Stimulated activated CD4-positive, alpha-beta T cell treated with anti-CD3 and anti-CD28 coated beads, Interleukin-2, amount 100 ng/mL, for 4 hours (primary cell): ENCODE results near the gene NPAS3.

ENCODE experiments used
- DNase-seq: peaks from one replicate; pipeline ENCODE4 v3.0.0-alpha.2; 2020; ENCODE audit warnings: low read depth

The NPAS3 gene

DNA sequence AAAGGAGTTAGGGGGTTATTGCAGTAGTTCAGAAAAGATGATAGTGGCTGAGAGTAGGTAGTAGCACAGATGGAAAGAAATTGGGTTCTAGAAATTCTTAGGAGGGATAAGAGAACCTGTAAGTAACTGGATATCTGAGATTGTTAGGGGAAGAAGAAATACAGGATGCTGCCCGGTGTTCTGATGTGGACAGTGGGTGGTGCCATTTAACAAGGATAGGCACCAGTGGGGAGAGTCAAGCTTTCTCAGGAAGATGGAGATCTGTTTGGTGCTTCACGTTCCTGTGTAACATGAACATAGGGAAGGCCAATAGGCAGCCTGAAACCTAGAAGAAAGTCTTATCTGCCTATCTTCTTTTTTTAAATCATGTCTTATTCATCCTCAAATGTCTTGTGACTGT lies 245.9 kb downstream of the NPAS3 start:
- DNase-seq = no peak

DNA sequence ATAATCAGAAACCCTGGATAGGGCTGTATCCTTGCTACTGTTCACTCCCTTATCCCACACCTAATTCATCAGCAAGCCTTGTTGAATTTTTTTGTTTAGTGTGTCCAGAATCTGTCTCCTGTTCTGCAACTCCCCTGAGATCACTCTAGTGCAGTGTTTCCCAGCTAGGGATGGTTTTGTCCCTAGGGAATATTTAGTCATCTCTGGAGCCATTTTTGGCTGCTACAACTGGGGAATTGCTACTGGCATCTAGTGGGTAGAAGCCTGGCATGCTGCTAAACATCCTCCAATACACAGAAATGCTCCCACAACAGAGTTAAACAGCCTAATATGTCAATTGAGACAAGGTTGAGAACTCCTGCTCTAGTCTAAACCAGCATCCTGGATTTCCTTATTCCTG lies 248.0 kb downstream of the NPAS3 start:
- DNase-seq = no peak

DNA sequence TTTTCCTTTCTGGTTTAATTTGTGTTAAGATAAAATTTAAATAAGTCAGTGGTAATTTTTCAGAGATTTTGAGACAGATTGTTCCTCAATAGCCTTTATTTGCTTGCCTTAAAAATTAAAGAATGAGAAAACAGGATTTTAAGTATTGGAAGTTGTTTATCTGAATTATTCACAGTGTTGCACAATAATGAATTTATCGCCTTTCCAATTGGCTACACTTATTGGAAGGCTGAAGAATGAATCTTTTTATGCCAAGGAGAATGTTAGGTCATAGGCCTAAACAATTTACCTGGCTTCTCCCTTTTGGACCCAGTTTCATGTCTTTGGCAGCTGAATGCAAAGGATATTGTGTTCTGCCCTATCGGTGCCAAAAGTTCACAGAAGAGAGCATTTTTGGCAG lies 250.2 kb downstream of the NPAS3 start:
- DNase-seq = no peak

DNA sequence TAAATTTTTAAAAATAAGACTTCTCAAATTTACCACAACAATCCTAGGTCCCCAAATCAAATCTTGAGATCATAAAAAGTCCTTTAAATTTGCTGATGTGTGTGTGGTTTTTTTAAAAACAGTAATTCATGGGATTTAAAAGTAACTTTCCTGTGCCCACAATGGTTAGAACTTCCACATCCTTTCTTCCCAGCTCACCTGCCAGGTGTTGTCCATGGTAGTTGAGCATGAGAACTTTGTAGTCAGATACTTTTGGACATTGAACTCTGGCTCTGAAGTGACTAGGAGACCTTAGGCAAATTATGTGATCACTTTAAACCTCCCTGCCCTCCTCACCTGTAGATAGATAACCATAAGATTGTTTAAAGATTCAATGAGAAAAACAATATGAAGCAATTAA lies 253.2 kb downstream of the NPAS3 start:
- DNase-seq = no peak

DNA sequence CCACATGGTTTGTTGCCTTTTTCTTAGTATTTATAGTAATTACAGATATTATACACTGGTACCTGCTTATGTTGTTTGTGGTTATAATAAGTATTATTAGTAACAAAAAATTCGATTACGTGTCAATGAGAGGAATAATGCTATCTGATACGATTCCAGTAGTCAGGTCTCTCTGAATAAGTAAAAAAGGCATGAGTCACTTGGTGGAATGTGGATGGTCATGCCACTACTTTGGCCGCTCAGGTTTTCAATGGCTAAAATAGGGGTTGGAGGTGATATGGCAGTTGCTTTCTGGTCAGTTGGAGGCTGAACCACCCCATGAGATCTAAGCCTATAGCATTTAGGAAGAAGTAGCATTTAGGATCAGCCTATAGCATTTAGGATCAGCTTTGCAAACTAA lies 255.9 kb downstream of the NPAS3 start:
- no peak for DNase-seq

DNA sequence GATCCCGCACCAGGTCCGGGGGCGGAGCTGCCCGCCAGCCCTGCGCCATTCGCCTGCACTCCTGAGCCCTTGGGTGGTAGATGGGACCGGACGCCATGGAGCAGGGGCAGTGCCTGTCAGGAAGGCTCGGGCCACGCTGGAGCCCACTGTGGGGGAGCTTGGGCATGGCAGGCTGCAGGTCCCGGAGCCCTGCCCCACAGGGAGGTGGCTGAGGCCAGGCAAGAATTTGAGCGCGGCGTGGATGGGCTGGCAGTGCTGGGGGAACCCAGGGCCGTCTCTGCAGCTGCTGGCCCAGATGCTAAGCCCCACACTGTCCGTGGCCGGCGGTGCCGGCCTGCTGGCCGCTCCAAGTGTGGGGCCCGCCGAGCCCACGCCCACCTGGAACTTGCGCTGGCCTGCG lies 260.0 kb downstream of the NPAS3 start:
- DNase-seq = no peak

DNA sequence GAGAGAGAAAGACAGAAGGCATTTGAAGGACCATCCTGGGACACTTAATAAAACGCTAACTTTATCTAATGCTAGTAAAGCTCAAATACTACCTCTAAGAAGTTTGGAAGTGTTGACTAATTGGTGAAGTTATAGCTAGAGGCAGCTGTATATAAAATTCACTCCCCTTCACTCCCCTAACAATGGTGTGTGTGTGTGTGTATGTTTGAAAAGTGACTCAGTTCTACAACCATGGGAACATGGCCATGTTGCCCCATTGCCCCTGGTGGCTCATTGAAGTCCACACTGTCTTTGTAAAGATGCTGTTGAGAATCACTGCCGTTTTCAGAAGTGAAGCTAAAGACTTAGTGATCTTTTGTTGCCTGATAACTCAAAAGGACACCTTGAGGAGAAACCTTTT lies 262.4 kb downstream of the NPAS3 start:
- no peak for DNase-seq

DNA sequence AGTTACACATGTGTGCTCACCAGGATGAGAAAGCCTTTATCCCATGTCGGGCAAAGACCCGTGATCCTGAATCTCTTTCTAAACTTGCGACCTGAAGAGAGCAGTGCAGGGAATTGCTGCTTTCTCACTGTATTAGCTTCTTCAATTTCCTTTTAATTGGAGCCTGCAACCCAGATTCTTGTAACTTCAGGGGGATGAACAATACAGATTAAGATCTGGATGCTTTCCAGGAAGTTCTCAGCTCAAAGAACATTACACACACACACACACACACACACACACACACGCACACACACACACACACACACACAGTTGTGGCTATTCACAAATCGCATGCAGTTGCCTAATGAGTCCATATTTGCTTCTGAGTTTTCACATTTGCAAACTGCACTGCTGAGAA lies 268.3 kb downstream of the NPAS3 start:
- no peak for DNase-seq

DNA sequence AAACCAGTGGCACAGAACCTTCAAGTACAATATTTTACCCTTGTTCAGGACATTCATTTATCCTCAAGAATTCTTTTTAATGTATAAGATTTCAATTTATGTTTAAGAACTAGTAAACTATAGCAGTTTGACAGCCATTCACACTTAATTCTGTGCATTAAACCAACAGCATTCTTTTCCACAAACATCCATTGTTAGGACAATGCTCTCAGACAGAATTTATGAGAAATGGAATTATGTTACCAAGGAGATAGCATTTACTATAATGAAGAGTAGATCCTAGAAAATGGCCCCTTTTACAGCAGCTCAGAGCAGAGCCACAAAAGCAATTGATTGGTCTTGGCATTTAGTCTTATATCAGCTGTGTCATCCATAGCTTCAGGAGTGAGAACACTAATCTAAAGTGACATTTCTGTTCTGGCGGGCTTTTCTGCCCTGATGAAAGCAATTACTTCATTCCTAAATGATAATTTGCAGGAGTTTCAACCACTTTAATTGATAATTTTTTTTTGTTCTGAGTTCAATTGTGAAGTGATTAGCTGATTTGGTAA lies 268.9 kb downstream of the NPAS3 start:
- DNase-seq = no peak

DNA sequence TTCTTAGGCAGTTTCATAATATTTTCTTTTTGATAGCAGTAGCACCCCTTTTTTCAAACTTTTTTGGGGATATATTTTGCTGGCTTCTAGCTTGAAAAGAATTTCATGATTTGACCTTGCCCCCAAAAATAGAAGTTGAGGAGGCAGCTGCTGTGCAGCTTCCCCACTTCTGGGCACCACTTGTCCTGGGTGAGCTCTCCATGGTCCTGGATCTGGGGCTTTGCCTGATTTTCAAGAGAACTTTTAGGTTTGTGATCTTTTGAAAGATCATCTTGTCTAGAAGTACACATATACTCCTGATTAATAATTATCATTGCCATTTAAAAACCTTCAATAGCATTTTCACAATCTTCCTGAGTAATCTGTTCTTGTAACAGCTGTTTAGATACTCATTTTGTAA lies 271.6 kb downstream of the NPAS3 start:
- no peak for DNase-seq

DNA sequence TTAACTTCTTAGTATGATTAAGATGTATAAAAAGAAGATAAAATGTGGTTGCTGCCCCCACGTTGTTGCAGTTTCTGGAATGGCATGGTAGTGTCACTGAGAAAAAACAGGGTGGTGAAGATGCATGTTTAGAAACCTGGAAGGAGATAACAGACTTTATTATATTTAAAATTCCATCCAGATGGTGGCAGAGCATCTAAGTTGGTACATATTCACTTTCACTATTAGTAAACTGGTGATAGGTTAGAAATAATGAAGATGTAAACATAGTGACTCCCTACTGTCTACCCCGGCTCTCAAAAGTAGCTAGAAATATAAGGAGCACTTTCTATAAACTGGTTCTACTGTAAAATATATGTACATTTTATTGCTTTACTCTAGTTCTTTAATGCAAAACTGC lies 279.3 kb downstream of the NPAS3 start:
- no peak for DNase-seq

DNA sequence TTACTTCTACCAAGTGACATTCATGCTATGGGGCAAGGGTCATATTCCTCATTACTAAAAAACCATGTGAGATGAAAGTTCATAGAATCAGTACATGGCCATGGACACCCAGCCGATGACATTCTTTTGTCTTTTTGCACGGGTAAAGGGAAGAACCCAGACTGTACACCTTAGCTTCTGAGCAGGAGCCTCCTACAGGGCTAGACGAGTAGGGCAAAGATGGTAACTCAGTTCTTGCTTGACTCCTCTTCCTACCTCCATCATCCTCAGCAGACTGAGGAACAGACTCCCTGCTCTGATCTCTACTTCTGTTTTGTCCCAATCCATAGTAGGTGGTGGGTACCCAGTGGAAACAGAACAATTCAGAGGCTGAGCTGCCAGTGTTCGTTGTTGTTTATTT lies 281.3 kb downstream of the NPAS3 start:
- DNase-seq = no peak

DNA sequence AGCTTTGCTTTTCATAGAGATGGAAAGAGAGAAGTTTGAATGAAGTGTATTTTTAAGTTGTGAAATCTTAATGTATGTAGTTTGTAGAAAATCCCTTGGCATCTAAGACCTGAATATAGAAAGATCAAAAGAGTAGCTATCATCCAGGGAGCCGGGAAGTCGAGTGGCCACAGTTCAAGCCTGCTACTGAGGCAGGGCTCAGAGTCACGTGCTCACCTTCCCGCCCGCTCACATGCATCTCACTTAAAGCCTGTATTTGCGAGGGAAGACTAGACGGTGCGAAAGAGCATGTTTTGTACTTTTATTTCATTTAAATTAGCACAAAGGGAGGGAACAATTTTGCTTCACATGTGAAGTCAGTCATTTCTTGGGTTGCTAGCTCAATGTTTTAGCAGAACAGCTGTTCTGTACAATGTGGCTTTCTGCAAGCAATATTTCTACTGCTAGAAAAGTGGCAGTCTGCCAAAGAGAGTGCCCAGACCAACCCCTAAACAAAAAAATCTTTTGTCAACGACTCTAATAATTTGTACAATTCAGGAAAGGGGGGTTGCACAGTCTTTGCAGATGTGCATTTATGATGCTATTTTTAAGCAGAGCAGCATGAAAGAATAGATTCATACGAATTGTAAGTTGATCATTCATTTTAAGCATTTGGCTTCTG lies 290.7 kb downstream of the NPAS3 start:
- no peak for DNase-seq

DNA sequence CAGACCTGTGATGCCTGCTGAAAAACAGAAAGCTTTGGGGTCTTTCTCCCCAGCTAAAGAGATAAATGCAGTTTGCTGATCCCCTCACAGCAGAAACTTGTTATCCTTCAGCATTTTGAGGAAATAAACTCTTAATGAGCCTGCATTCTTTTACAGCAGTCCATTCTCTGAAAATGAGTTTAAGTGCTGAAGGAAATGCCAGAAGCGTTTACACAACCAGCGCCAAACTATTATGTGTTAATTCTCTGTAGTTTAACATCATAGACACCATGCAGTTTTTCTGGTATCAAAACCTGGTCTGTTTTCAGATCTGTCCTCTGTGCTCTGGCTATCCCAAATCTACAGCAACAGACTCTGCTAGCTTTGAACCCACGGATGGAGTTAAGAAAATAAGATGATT lies 291.3 kb downstream of the NPAS3 start:
- DNase-seq = no peak

DNA sequence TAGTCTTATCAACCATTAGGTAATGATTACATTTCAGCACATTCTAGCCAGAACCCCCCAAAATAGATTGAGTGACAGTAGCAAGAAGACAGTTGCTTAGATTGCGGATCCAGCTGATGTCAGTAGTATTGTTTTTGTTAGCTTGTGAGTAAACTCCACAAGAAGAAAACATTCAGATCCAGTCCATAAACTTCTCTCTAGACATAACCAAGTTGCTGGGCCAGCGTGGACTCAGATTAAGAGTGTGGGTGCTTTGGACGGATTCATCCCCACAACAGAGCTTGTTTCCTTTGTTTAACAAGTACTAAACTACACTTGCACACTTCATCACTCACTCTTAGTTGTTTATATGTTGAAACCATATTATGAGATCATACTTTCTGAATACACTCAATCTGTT lies 293.4 kb downstream of the NPAS3 start:
- no peak for DNase-seq

DNA sequence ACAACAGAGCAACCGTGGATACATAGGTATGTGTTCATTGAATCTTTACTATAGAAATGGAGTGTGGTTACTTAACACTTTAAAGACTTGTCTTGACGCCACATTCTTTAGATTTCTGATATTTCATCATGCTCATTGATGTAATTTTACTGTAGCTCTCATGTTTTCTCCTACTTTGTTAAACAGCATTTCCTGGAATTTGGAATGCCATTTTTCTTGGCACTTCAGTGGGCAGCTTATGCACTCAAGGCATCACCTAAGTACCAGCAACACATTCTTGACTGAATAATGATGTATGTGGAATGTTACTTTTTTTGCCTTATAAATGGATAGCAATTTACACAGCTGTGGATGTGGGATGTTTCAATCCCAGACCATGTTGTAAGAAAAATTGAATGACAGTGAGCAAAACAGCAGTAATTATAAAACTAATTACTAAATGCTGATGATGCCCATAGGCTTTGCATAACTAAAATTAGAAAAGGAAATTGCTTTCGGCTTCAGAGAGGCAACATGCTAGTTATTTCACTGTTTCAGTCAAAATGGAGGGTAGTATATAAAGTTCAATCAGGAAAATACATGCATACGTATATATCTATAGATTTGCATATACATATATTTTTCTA lies 298.5 kb downstream of the NPAS3 start:
- DNase-seq = no peak

DNA sequence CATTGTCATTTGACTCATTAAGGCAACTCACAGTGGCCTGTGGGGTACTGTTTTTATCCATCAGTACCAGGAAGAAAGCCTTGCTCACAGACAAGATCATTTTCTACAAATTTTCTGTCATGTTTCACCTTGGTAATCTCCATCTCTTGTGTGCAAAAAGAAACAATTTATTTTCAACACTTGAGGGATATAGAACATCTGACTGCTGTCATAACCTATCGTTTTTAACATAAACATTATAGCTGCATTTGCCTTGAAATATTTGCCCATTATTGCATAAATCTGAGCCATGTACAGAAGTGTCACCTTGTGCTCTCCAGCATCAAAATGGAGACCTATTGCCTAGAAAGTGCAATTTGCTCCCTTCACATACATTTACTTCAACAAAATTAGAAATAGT lies 300.8 kb downstream of the NPAS3 start:
- DNase-seq = no peak

DNA sequence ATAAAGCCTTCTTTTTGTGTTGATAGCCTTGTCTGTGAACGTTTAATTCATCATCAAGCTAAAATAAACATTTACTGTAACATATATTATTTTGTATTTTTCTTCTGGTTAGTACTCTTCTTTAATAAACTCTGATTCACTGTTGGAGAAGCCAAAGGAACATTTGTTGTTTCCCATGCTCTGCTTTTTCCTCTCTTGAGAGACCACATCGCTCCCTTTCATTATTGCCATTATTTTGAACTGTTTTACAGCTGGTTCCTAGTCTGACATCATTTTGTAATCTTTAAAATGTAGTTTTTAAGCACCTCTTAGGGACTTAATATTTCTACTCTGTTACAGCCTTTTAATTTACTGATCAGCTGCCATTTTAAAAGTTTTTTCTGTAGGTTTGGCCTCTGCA lies 301.8 kb downstream of the NPAS3 start:
- no peak for DNase-seq

DNA sequence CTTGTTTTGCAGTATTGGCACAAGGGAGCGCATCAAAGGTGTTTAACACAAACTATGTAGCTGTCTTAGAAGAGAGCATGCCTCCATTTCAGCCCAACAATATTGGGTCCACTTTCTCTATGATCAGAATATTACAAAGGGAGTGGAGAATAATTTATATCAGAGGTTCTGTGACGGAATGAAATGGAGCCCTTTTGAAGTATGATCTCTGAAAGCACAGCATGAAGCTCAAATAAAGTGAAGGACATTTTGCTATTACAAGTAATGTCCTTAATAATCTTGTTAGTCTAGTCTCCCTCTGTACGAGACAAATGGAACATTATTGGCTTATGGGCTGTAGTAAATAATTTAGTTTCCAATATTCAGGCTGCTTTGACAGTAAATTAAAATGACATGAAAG lies 302.7 kb downstream of the NPAS3 start:
- DNase-seq = no peak

DNA sequence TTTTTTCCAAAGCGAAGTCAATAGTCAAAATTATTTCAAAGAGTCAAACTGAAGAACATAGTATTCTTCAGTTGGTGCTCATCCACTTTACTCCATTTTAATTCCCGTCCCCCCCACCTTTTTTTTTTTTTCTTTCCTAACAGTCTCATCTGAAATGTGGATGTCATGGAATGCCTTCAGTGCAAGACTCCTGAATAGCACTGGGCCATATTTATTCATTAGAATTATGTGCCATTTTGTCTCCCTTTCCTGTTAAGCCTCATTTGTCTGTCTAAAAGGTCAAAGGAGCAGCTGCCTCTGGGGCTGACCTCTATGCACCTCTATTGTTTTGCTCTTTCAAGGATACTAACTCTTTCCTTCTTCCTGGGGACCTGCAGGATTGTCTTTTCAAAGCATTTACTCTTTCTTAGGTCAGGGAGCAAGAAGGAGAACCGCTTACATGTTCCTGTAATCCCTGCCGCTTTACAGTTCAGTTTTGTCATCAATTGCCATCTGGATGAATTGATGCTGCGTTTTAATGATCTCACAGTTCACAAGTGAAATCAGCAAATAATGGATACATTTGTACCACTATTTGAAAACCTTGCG lies 310.6 kb downstream of the NPAS3 start:
- DNase-seq = no peak

DNA sequence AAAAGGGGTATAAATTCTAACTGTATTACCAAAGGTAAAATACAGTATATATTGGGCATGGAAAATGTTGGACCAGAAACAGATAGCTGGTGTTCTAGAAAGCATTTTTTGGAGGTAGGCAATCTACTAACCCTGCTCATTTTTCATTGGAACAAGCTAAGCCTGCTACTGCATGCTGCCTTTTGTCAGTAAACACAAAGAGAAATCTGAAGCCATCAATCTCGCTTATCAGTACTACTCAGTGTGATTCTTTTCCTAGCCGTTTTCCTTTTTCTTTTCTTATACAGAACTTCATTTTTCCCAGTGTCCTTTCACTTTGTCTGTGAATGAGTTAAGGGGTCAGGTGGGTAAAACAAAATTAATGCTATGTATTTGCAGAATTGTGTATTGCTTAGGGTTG lies 312.3 kb downstream of the NPAS3 start:
- DNase-seq = no peak

DNA sequence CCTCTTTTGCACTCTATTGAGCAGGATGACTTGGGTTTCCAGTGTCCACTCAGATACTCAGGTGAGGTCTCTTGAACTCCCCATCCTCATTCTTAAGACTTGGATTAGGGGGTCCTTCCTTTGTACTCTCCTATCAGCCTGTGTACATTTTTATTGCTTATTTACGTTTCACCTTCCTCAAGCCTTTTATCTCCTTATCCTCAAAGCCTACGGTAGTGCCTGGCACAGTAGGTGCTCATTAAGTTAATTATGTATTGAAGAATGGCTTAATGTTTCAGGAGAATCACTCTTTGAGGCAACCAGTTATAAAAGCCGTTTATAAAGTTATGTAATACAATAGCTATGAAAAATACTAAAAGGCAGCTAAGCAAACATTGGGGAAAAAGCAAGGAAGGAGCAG lies 315.7 kb downstream of the NPAS3 start:
- DNase-seq = no peak

DNA sequence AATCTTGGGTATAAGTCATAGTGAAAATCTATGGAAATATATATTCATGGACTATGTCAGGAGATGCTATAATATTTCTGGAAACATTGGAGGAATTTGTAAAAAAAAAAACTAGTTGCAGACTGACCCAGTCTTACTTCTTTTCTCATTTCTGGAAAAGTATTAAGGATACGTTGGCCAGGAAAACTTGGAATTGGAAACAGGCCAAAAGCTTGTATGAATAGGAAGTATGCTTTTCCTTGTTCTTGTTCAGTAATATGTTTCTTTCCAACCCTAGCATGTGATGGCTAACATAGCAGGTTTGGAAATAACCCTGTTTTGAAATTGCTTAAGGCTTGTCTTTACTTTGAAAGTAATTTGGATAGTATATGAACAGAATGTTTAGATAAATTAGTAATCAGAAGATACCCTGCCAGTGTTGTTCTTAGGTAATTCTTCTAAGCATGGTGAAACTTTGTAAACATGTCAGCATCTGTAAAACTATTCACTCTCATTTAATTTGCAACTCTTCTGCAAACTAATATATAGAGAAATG lies 316.2 kb downstream of the NPAS3 start:
- no peak for DNase-seq
